Transverse colon (tissue), 4 donors: Measurements from ENCODE around the gene SHC1. TPM values are rescaled to one million over a fixed set of nuclear protein-coding genes. Genes with fewer than 3 reads are reported as not detected.

Source experiments
- DNase-seq: peaks from one replicate; pipeline ENCODE4 v3.0.0-alpha.2; 2019
- H3K27ac ChIP-seq, 4 donors: fragments of 200-600 bp; sonication (generic); 2 replicates each; pipeline ENCODE4 v1.5.1; 2016 to 2018; ENCODE audit warnings: inconsistent platforms in 4 of 4
- H3K27me3 ChIP-seq: fragments of 200-600 bp; sonication (generic); 2 replicates; pipeline ENCODE4 v1.5.1; 2017; ENCODE audit warnings: inconsistent platforms
- H3K36me3 ChIP-seq, 4 donors: fragments of 200-600 bp; sonication (generic); 2 replicates each; pipeline ENCODE4 v1.5.1; 2017 to 2019; ENCODE audit warnings: inconsistent platforms in 4 of 4
- H3K4me1 ChIP-seq, 4 donors: fragments of 200-600 bp; sonication (generic); 2 replicates each; pipeline ENCODE4 v1.5.1; 2017 to 2020; ENCODE audit warnings: inconsistent platforms in 4 of 4
- H3K4me3 ChIP-seq, 4 donors: fragments of 200-600 bp; sonication (generic); 1 replicate in 1 of 4; 2 replicates in 3 of 4; pipeline versions ENCODE4 v1.5.1 to v1.6.1; 2017 to 2019; ENCODE audit warnings: inconsistent platforms in 4 of 4
- H3K9me3 ChIP-seq, 2 donors: fragments of 200-600 bp; sonication (generic); 2 replicates each; pipeline ENCODE4 v1.5.1; 2017 to 2019; ENCODE audit warnings: inconsistent platforms in 2 of 2
- EP300 ChIP-seq: sonication (generic); formaldehyde crosslinking; IDR thresholded peaks from one replicate; pipeline ENCODE4 v1.6.1; 2017; ENCODE audit warnings: antibody characterized with exemption, low read depth
- POLR2A ChIP-seq: fragments of 450-650 bp; IDR thresholded peaks from one replicate; pipeline ENCODE4 v1.6.1; 2016; ENCODE audit warnings: antibody characterized with exemption, mild to moderate bottlenecking, moderate library complexity
- POLR2AphosphoS5 ChIP-seq, 3 donors: sonication (generic); formaldehyde crosslinking; IDR thresholded peaks; one replicate each; pipeline ENCODE4 v1.6.1; 2016; ENCODE audit warnings: antibody characterized with exemption in 3 of 3
- WGBS, 2 donors: methylation state at CpG; one replicate each; pipeline ENCODE4 v1.1.5; 2018; ENCODE audit warnings: low coverage in 1 of 2; 5-methylcytosine and 5-hydroxymethylcytosine counted together
- in situ Hi-C, 4 donors: fragments of 200-750 bp; cut with MboI; loops; one replicate each; pipeline versions ENCODE4 v1.15.0 to v1.15.1; 2017; ENCODE audit warnings: low sequenced_read_pairs in 3 of 4, low pct_ligation_motif_present in 1 of 4, low pct_unique_long_range_greater_than_20kb in 1 of 4
- intact Hi-C: fragments of 100-400 bp; cut with DNase I; formaldehyde crosslinking; loops from one replicate; pipeline ENCODE4 v1.15.1; 2023; ENCODE audit warnings: low total_unique reads
- total RNA-seq, 4 donors: library from RNA; depleted of rRNA; stranded (reverse); fragments of >200 nt; gene quantifications; one replicate each; pipeline ENCODE4 v1.1.0, GENCODE V29; 2016
- TF ChIP-seq, protein P1 (sequence below), 5 experiments: fragments of 200-600 bp in 3 of 5; fragments of 450-650 bp in 2 of 5; sonication (generic) in 3 of 5; IDR thresholded peaks; 1 replicate in 2 of 5; 2 replicates in 3 of 5; pipeline ENCODE4 v1.5.1; 2016 to 2017; ENCODE audit warnings: antibody characterized with exemption in 5 of 5, inconsistent platforms in 3 of 5, mild to moderate bottlenecking in 2 of 5, moderate library complexity in 1 of 5

SHC1 gene
- total RNA-seq, 4 donors from 2014 or later: 71.1 to 149 (median 92.0) TPM

DNA sequence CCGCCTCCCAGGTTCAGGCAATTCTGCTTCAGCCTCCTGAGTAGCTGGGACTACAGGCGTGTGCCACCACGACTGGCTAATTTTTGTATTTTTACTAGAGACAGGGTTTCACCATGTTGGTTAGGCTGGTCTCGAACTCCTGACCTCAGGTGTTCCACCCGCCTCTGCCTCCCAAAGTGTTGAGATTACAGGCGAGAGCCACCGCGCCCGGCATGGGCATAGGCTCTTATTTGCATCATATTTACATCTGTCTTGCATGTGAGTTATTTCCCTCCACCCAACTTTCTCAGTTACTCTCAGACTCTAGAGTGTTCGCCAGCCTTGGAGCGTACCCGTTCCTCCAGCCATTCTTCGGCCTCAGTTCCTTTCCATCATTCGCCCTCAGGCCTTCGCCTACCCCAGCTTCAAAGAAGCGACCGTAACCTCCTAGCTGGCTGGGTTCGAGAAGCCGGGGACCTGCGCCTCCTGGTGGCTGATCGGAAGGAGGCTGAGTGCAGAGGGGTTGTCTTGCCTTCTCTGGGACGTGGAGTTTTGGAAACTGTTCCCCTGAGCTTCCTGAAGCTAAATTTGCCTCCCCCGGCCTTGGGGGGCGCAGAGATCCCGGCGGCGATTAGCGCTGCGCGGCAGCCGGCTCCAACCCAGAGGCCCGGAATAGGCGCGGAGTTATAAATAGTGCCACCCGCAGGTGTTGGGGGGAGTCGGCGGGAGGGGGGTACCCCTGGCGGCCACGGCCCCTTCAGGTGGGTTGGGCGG is 28.4 kb upstream of the SHC1 start:
- H3K4me3 ChIP-seq: peak overlapping the region; percentile 9 to 86 (median 69)

DNA sequence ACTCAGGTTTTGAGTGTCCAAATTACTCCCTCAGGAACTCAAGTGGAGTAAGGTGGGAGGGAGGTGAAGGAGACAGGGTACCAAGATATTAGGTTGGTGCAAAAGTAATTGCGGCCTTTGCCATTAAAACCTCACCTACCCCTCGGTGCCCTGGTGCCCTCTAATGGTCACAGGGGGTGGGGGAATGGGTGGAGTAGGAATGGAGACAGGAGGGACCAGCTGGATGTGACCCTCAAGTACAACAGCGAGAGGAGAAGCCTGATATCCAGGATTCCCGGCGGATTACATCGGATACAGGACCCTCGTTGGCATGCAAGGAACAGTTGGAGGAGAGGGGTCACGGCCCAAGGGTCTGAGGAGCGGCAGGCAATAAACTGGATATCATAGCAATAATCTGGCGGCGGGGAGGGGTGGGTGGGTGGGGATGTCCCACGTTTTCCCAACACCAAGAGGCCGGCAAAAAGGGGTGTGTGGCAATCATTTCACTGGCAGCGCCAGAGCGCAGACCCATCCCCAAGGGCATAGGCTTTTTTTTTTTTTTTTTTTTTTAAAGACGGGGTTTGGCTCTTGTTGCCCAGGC is 27.7 kb upstream of the SHC1 start:
- no peaks in the 10 kb centered on the region for H3K27me3 ChIP-seq
- peak overlapping the region in 1 of 4 donors; percentile 100 for H3K27ac ChIP-seq
- no peak overlapping the region for H3K4me3 ChIP-seq
- TF ChIP-seq EP300 (no peak), POLR2A (no peak), POLR2AphosphoS5 (IDR thresholded peaks at IDR 0.05) (no peak)
- TF ChIP-seq, protein P1, sequence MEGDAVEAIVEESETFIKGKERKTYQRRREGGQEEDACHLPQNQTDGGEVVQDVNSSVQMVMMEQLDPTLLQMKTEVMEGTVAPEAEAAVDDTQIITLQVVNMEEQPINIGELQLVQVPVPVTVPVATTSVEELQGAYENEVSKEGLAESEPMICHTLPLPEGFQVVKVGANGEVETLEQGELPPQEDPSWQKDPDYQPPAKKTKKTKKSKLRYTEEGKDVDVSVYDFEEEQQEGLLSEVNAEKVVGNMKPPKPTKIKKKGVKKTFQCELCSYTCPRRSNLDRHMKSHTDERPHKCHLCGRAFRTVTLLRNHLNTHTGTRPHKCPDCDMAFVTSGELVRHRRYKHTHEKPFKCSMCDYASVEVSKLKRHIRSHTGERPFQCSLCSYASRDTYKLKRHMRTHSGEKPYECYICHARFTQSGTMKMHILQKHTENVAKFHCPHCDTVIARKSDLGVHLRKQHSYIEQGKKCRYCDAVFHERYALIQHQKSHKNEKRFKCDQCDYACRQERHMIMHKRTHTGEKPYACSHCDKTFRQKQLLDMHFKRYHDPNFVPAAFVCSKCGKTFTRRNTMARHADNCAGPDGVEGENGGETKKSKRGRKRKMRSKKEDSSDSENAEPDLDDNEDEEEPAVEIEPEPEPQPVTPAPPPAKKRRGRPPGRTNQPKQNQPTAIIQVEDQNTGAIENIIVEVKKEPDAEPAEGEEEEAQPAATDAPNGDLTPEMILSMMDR (IDR thresholded peaks at IDR 0.05): no peak
- no peaks in the 10 kb centered on the region for H3K36me3 ChIP-seq
- peaks cover 13 to 23% (median 19%) of the 10 kb centered on the region in 4 donors for H3K4me1 ChIP-seq
- 71% methylated on average over 16 of the region's 16 CpGs; no CpG with 5 or more reads in 1 of the 2 donors for WGBS, 2 donors
- H3K9me3 ChIP-seq: no peaks in the 10 kb centered on the region
- DNase-seq: no peak
- in situ Hi-C loops: no loop called here
- intact Hi-C loops: no loop called here

More for the DNA sequence above, 28.4 kb upstream of the SHC1 start:
- Histone ChIP-seq H3K36me3 (no peaks in the 10 kb centered on the region), H3K9me3 (no peaks in the 10 kb centered on the region), H3K27me3 (no peaks in the 10 kb centered on the region), H3K4me1 (peaks cover 13 to 23% (median 20%) of the 10 kb centered on the region in 4 donors), H3K27ac (peak overlapping the region; percentile 96 to 100 (median 98))
- DNase-seq: peak; percentile 78
- in situ Hi-C loops: no loop called here
- intact Hi-C loops: no loop called here
- 0 to 13% methylated on average over 2 to 35 of the region's 40 CpGs for WGBS, 2 donors
- TF ChIP-seq POLR2AphosphoS5 (IDR thresholded peaks at IDR 0.05) (no peak), POLR2A (no peak), EP300 (no peak)
- TF ChIP-seq, protein P1 (IDR thresholded peaks at IDR 0.05): peak; percentile 74 to 93 (median 79)

DNA sequence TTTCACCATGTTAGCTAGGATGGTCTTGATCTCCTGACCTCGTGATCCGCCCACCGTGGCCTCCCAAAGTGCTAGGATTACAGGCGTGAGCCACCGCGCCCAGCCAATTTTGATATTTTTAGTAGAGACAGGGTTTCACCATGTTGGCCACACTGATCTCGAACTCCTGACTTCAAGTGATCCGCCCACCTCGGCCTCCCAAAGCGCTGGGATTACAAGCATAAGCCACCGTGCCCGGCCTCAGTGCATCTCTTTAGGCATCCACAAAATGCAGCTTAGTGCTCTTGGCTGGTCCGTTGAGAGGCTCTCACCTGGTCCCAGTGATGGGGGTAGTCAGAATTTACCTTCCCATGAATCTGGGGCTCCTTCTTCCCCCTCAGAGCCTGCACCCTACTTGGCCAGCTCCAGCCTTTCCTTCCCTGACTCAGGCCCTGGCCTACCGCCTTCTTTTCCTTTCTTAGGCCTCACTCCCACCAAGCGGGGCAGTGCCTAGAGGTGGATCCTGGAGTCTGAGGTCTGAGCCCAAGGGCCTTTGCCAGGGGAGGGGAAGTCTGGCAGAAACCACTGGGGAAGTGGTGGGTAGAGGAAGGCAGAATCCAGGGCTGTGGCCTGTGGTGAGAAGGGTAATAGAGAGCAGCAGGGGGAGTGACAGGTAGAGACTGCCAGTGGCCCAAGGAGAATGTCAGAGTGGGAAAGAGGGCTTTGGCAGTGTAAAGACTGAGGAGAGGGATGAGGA is 26.6 kb upstream of the SHC1 start:
- H3K9me3 ChIP-seq: no peaks in the 10 kb centered on the region
- intact Hi-C loops: no loop called here
- no peak for DNase-seq
- no peak for TF ChIP-seq POLR2AphosphoS5 (IDR thresholded peaks at IDR 0.05)
- TF ChIP-seq EP300: no peak
- TF ChIP-seq, protein P1 (IDR thresholded peaks at IDR 0.05): no peak
- TF ChIP-seq POLR2A: no peak
- in situ Hi-C loops: no loop called here
- peaks cover 13 to 23% (median 19%) of the 10 kb centered on the region in 4 donors for H3K4me1 ChIP-seq
- H3K4me3 ChIP-seq: no peak overlapping the region
- no peak overlapping the region for H3K27ac ChIP-seq
- 79% methylated on average over 15 of the region's 15 CpGs; no CpG with 5 or more reads in 1 of the 2 donors for WGBS, 2 donors
- no peaks in the 10 kb centered on the region for H3K27me3 ChIP-seq
- H3K36me3 ChIP-seq: no peaks in the 10 kb centered on the region
